ENCODE results near the gene PAPPA. TPM values are rescaled to one million over a fixed set of nuclear protein-coding genes. Genes with fewer than 3 reads are reported as not detected.

PAPPA gene
- total and polyA plus RNA-seq, 9 donors = 0.61 to 5.5 (median 2.6) TPM

DNA sequence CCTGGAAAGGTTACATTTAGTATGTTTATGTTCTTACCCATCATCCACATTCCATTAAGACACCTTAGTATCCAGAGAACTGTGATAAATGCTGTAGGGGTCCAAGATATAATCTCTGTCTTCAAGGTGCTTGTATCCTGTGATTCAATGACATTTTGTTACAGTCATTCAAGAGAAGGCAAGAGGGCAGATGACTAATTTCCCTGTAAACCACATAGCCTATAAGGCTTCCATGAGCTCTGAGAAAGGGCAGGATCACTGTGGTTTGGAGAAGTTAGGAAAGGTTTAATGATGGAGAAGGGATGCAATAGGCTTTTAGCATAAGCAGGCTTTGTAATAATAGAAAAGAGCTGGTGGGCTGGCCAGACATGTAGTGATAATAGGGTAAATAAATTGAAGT is 40.0 kb downstream of the PAPPA start:
- no peak for DNase-seq
- no peaks in the 10 kb centered on the region for H3K36me3 ChIP-seq
- no peaks in the 10 kb centered on the region for H3K27me3 ChIP-seq
- TF ChIP-seq POLR2A (IDR thresholded peaks at IDR 0.05) (no peak), EP300 (IDR thresholded peaks at IDR 0.05) (no peak), CTCF (IDR thresholded peaks at IDR 0.05) (no peak)
- no peak overlapping the region for H3K4me3 ChIP-seq
- intact Hi-C loops (cut with DNase I) = no loop called here
- H3K9me3 ChIP-seq = no peaks in the 10 kb centered on the region
- H3K27ac ChIP-seq = no peak overlapping the region
- H3K4me1 ChIP-seq (ENCODE audit: insufficient read depth) = no peaks in the 10 kb centered on the region

GRCh38 chr9:116196806-116197205 is 43.2 kb downstream of the PAPPA start:
- 53 to 56% (median 55%) methylated on average over 2 of the region's 2 CpGs for WGBS, 3 donors
- H3K27ac ChIP-seq = no peak overlapping the region
- no peaks in the 10 kb centered on the region for H3K27me3 ChIP-seq
- DNase-seq = no peak
- H3K36me3 ChIP-seq = no peaks in the 10 kb centered on the region
- H3K4me1 ChIP-seq (ENCODE audit: insufficient read depth) = no peaks in the 10 kb centered on the region
- intact Hi-C loops (cut with DNase I) = no loop called here
- no peak for TF ChIP-seq EP300 (IDR thresholded peaks at IDR 0.05)
- TF ChIP-seq CTCF (IDR thresholded peaks at IDR 0.05) = no peak
- no peak for TF ChIP-seq POLR2A (IDR thresholded peaks at IDR 0.05)
- no peak overlapping the region for H3K4me3 ChIP-seq
- H3K9me3 ChIP-seq = no peaks in the 10 kb centered on the region

DNA sequence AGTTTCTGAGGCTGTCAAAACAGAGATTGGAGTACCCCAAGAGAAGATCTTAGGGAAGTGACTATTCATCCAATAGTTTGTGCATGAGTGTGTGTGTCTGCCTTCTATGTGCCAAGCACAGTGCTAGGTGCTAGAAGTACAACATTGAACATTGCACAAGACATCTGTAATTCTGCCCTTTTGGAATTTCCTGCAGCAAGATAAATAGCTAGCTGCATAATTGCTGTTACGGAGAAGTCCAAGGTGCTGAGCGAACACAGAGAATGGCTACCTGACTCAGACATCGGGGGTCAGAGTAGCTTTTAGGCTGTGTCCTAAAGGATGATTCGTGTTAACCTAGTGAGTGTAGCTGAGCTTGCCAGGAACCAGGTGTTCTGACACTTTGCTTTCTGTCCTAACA is 44.8 kb downstream of the PAPPA start:
- H3K9me3 ChIP-seq = no peaks in the 10 kb centered on the region
- intact Hi-C loops (cut with DNase I) = no loop called here
- no peaks in the 10 kb centered on the region for H3K36me3 ChIP-seq
- 77 to 84% (median 80%) methylated on average over 4 of the region's 4 CpGs for whole genome bisulfite sequencing, 3 donors
- no peak for DNase-seq
- no peak overlapping the region for H3K4me3 ChIP-seq
- no peaks in the 10 kb centered on the region for H3K27me3 ChIP-seq
- TF ChIP-seq POLR2A (IDR thresholded peaks at IDR 0.05) (no peak), EP300 (IDR thresholded peaks at IDR 0.05) (no peak), CTCF (IDR thresholded peaks at IDR 0.05) (no peak)
- peaks cover 3% of the 10 kb centered on the region for H3K4me1 ChIP-seq (ENCODE audit: insufficient read depth)
- H3K27ac ChIP-seq = no peak overlapping the region

GRCh38 chr9:116202219-116202912 is 48.8 kb downstream of the PAPPA start:
- no peaks in the 10 kb centered on the region for H3K9me3 ChIP-seq
- intact Hi-C loops (cut with DNase I) = no loop called here
- WGBS, 3 donors = 35 to 44% (median 39%) methylated on average over 5 of the region's 5 CpGs
- no peak overlapping the region for H3K4me3 ChIP-seq
- TF ChIP-seq POLR2A (IDR thresholded peaks at IDR 0.05) = no peak
- TF ChIP-seq CTCF (IDR thresholded peaks at IDR 0.05) = no peak
- TF ChIP-seq EP300 (IDR thresholded peaks at IDR 0.05) = no peak
- no peak for DNase-seq
- H3K36me3 ChIP-seq = no peaks in the 10 kb centered on the region
- no peaks in the 10 kb centered on the region for H3K27me3 ChIP-seq
- peaks cover 3% of the 10 kb centered on the region for H3K4me1 ChIP-seq (ENCODE audit: insufficient read depth)
- H3K27ac ChIP-seq = no peak overlapping the region
